Smooth muscle cell (in vitro differentiated cells): ENCODE measurements around the gene RMND5A. TPM values are rescaled to one million over a fixed set of nuclear protein-coding genes. Genes with fewer than 3 reads are reported as not detected.

ENCODE experiments used
- DNase-seq: peaks from one replicate; lab custom pipeline; 2025; ENCODE audit not compliant: unreplicated experiment; lab: John Stamatoyannopoulos, UW
- H2AFZ ChIP-seq: fragments of 200-600 bp; sonication (generic); 2 replicates; pipeline ENCODE4 v1.6.0; 2016; ENCODE audit warnings: antibody characterized with exemption, low read depth, mild to moderate bottlenecking
- H3F3A ChIP-seq: fragments of 200-600 bp; sonication (generic); 2 replicates; pipeline ENCODE4 v1.6.0; 2017; ENCODE audit warnings: antibody characterized with exemption, low read depth
- H3K27ac ChIP-seq: fragments of 200-600 bp; sonication (generic); 2 replicates; pipeline ENCODE4 v1.5.1; 2016; ENCODE audit warnings: low read depth, mild to moderate bottlenecking
- H3K27me3 ChIP-seq: fragments of 200-600 bp; sonication (generic); 2 replicates; pipeline ENCODE4 v1.6.1; 2016; ENCODE audit warnings: low read depth, mild to moderate bottlenecking
- H3K36me3 ChIP-seq: fragments of 200-600 bp; sonication (generic); 2 replicates; pipeline ENCODE4 v1.5.1; 2016; ENCODE audit warnings: low read depth
- H3K4me1 ChIP-seq: fragments of 200-600 bp; sonication (generic); 2 replicates; pipeline ENCODE4 v1.5.1; 2016; ENCODE audit warnings: low read depth
- H3K4me2 ChIP-seq: fragments of 200-600 bp; sonication (generic); 2 replicates; pipeline ENCODE4 v1.6.0; 2016; ENCODE audit warnings: mild to moderate bottlenecking
- H3K4me3 ChIP-seq: fragments of 200-600 bp; sonication (generic); 2 replicates; pipeline ENCODE4 v1.5.1; 2016; ENCODE audit warnings: mild to moderate bottlenecking
- H3K79me2 ChIP-seq: fragments of 200-600 bp; sonication (generic); 2 replicates; pipeline ENCODE4 v1.6.0; 2016; ENCODE audit warnings: low read depth, mild to moderate bottlenecking
- H3K9ac ChIP-seq: fragments of 200-600 bp; sonication (generic); 2 replicates; pipeline ENCODE4 v1.6.0; 2016; ENCODE audit warnings: low read depth
- H3K9me3 ChIP-seq: fragments of 200-600 bp; sonication (generic); replicated peaks from 2 replicates; pipeline ENCODE4 v1.5.1; 2016; ENCODE audit warnings: low read depth
- H4K20me1 ChIP-seq: fragments of 200-600 bp; sonication (generic); 2 replicates; pipeline ENCODE4 v1.6.0; 2016; ENCODE audit warnings: low read depth
- WGBS: methylation state at CpG from one replicate; pipeline ENCODE4 v1.1.7; 2016; ENCODE audit warnings: low lambda C conversion rate; 5-methylcytosine and 5-hydroxymethylcytosine counted together
- polyA plus RNA-seq: library from polyadenylated mRNA; unstranded; fragments of >200 nt; fragmentation: Nextera tagmentation; extraction: Ambion mirVana; gene quantifications from 2 replicates; pipeline ENCODE4 v1.2.1, GENCODE V29; 2016
- total RNA-seq: library from RNA; depleted of rRNA; stranded (reverse); fragments of >200 nt; gene quantifications from 2 replicates; pipeline ENCODE4 v1.2.3, GENCODE V29; 2014
- TF ChIP-seq, protein P1 (sequence below): fragments of 200-600 bp; sonication (generic); IDR thresholded peaks from 2 replicates; pipeline ENCODE4 v1.5.1; 2017; ENCODE audit warnings: borderline replicate concordance, mild to moderate bottlenecking, antibody characterized with exemption; ENCODE audit not compliant: insufficient read depth, poor library complexity, severe bottlenecking

RMND5A gene
- total and polyA plus RNA-seq, 2 experiments from 2014 or later = 6.0 to 26.8 TPM

DNA sequence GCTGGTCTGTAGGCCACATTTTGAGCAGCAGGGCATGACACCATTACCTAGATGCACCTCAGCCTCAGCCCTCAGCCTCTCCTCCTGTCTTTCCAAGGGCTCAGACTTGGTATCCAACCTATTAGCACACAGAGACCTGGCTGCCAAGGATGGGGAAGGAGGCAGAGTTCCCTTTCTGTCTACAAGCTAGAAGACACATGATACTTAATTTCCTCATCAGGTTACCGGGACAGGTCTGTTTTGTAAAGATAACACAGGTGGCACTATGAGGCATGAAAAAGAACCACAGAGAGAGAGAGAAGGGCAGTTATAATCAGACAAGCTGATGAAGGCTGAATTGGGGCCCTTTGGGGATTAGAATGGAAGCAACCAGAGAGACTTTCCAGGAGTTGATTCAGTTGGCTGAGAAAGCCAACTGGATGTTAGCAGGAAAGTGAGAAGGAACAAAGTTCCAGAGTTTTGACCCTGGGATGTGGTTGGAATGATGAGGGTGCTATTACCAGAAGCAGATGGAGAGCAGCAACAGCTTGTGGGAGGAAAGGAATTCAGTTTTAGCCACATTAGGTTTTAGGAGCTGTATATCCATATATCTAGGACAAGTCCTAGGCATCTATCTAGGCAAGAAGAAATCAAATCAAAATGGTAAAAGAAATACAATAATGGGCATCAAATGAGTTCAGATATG, 46.0 kb upstream of the RMND5A start:
- 91% methylated on average over 1 of the region's 1 CpG for WGBS
- Histone ChIP-seq H3K27me3 (no peaks in the 10 kb centered on the region), H3K36me3 (no peaks in the 10 kb centered on the region), H3F3A (no peaks in the 10 kb centered on the region), H3K9ac (no peak overlapping the region), H2AFZ (no peak overlapping the region), H3K9me3 (no peaks in the 10 kb centered on the region), H3K4me1 (no peaks in the 10 kb centered on the region), H4K20me1 (no peaks in the 10 kb centered on the region), H3K79me2 (no peaks in the 10 kb centered on the region), H3K4me3 (no peak overlapping the region), H3K4me2 (no peak overlapping the region), H3K27ac (no peak overlapping the region)
- DNase-seq = no peak
- TF ChIP-seq, protein P1, sequence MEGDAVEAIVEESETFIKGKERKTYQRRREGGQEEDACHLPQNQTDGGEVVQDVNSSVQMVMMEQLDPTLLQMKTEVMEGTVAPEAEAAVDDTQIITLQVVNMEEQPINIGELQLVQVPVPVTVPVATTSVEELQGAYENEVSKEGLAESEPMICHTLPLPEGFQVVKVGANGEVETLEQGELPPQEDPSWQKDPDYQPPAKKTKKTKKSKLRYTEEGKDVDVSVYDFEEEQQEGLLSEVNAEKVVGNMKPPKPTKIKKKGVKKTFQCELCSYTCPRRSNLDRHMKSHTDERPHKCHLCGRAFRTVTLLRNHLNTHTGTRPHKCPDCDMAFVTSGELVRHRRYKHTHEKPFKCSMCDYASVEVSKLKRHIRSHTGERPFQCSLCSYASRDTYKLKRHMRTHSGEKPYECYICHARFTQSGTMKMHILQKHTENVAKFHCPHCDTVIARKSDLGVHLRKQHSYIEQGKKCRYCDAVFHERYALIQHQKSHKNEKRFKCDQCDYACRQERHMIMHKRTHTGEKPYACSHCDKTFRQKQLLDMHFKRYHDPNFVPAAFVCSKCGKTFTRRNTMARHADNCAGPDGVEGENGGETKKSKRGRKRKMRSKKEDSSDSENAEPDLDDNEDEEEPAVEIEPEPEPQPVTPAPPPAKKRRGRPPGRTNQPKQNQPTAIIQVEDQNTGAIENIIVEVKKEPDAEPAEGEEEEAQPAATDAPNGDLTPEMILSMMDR = no peak

DNA sequence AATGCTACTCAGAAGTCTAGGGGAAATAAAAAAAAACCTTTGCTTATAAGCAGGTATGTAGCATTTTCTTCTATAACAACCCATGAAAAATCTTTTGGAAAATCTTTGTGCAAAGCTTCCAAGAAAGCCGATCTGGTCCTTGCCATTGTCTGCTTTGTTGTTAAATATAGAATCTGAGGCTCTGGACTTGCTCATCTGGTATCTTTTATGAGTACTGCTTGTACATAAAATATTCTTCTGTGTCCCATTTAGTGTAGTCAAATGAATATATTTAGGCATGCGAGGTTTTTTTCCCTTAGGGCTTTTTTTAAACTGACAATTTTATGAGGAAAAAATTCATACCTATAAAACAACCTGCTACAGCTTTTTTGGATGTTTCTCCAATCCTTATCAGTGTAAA, 45.0 kb upstream of the RMND5A start:
- Histone ChIP-seq H3K27ac (no peak overlapping the region), H3K27me3 (no peaks in the 10 kb centered on the region), H3K9me3 (no peaks in the 10 kb centered on the region), H3F3A (no peaks in the 10 kb centered on the region), H3K79me2 (no peaks in the 10 kb centered on the region), H4K20me1 (no peaks in the 10 kb centered on the region), H3K4me2 (no peak overlapping the region), H3K4me3 (no peak overlapping the region), H3K36me3 (no peaks in the 10 kb centered on the region), H3K9ac (no peak overlapping the region), H3K4me1 (no peaks in the 10 kb centered on the region), H2AFZ (no peak overlapping the region)
- TF ChIP-seq, protein P1 = no peak
- no peak for DNase-seq
- 80% methylated on average over 2 of the region's 2 CpGs for WGBS

DNA sequence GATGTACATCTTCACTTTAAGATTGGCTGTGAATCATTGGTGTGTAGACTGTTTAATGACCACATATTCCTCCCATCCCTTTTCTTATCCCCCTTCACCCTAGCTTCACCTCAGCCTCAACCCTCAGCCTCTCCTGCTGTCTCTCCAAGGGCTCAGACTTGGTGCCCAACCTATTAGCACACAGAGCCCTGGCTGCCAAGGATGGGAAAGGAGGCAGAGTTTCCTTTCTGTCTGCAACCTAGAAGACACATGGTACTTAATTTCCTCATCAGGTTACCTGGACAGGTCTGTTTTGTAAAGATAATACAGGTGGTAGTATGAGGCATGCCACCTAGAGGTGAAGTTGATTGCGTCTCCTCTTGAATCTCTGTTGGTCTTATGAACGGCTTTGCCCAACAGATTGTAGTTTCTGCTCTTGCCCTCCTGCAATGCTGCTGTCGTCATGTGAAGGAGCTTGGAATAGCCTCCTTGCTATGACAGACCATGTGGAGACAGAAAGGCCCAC, 44.5 kb upstream of the RMND5A start:
- DNase-seq = no peak
- Histone ChIP-seq H3K4me3 (no peak overlapping the region), H3K27ac (no peak overlapping the region), H3K36me3 (no peaks in the 10 kb centered on the region), H3K9ac (no peak overlapping the region), H3K9me3 (no peaks in the 10 kb centered on the region), H2AFZ (no peak overlapping the region), H3F3A (no peaks in the 10 kb centered on the region), H3K27me3 (no peaks in the 10 kb centered on the region), H3K79me2 (no peaks in the 10 kb centered on the region), H3K4me2 (no peak overlapping the region), H3K4me1 (no peaks in the 10 kb centered on the region), H4K20me1 (no peaks in the 10 kb centered on the region)
- TF ChIP-seq, protein P1 = no peak
- WGBS = 58% methylated on average over 3 of the region's 3 CpGs

DNA sequence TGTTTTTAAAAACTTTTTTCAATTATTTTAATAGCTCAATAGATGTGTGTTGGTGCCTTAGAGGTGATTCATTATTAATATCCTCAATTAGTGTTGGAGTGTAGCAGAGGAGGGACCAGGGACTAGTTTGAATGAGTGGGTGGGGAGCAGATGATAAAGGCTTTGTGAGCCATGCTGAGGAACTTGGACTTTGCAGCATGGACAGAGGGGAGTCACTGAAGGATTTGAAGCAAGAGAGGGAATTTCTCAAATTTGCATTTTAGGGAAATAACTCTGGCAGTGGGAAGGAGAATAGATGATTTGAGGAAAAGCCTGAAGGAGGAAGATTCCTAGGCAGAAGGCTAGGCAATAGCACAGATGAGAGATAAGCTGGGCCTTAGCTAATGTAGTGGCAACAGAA, 42.3 kb upstream of the RMND5A start:
- no peaks in the 10 kb centered on the region for H3K4me1 ChIP-seq
- H3K4me3 ChIP-seq = no peak overlapping the region
- H3K4me2 ChIP-seq = no peak overlapping the region
- H3K79me2 ChIP-seq = no peaks in the 10 kb centered on the region
- no peak overlapping the region for H2AFZ ChIP-seq
- DNase-seq = no peak
- no peaks in the 10 kb centered on the region for H3F3A ChIP-seq
- H3K27me3 ChIP-seq = no peaks in the 10 kb centered on the region
- H3K9me3 ChIP-seq = no peaks in the 10 kb centered on the region
- H3K9ac ChIP-seq = no peak overlapping the region
- no peaks in the 10 kb centered on the region for H3K36me3 ChIP-seq
- no peak overlapping the region for H3K27ac ChIP-seq
- no peaks in the 10 kb centered on the region for H4K20me1 ChIP-seq
- TF ChIP-seq, protein P1 = no peak
